Choroid plexus epithelial cell (primary cell): ENCODE results near the gene PGAP2.

Experiments used
- DNase-seq: peaks from one replicate; pipeline ENCODE4 v3.0.0-alpha.2; 2010; ENCODE audit warnings: low read depth
- H3K4me3 ChIP-seq: 2 replicates; pipeline ENCODE4 v1.5.1; 2011; ENCODE audit warnings: low read depth, mild to moderate bottlenecking, control low read depth, low read length, moderate library complexity
- TF ChIP-seq, protein P1 (sequence below): conservative IDR thresholded peaks from 2 replicates; pipeline ENCODE4 v1.5.1; 2011; ENCODE audit warnings: low read depth, mild to moderate bottlenecking, control low read depth, inconsistent platforms, low read length, moderate library complexity

Gene PGAP2

DNA sequence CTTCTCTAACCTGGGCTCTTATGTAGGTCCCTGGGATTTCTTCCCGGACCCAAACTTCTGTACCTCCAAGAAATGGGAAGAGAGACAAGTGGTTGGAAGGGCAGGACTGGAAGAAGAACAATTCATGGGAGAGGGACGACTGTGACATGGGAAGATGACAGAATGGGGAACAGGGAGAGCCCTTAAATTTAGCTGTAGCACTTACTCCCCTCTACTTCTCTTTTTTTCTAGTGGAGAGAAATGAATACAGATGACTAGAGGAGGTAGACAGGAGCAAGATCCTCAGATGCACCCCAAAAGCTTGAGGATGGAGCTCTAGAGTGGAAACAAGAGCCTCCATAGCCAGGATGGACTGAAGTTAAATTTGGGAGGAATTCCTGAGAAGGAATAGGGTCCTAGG is 30.1 kb downstream of the PGAP2 start:
- no peak for DNase-seq
- TF ChIP-seq, protein P1, sequence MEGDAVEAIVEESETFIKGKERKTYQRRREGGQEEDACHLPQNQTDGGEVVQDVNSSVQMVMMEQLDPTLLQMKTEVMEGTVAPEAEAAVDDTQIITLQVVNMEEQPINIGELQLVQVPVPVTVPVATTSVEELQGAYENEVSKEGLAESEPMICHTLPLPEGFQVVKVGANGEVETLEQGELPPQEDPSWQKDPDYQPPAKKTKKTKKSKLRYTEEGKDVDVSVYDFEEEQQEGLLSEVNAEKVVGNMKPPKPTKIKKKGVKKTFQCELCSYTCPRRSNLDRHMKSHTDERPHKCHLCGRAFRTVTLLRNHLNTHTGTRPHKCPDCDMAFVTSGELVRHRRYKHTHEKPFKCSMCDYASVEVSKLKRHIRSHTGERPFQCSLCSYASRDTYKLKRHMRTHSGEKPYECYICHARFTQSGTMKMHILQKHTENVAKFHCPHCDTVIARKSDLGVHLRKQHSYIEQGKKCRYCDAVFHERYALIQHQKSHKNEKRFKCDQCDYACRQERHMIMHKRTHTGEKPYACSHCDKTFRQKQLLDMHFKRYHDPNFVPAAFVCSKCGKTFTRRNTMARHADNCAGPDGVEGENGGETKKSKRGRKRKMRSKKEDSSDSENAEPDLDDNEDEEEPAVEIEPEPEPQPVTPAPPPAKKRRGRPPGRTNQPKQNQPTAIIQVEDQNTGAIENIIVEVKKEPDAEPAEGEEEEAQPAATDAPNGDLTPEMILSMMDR, result no peak
- no peak overlapping the region for H3K4me3 ChIP-seq

DNA sequence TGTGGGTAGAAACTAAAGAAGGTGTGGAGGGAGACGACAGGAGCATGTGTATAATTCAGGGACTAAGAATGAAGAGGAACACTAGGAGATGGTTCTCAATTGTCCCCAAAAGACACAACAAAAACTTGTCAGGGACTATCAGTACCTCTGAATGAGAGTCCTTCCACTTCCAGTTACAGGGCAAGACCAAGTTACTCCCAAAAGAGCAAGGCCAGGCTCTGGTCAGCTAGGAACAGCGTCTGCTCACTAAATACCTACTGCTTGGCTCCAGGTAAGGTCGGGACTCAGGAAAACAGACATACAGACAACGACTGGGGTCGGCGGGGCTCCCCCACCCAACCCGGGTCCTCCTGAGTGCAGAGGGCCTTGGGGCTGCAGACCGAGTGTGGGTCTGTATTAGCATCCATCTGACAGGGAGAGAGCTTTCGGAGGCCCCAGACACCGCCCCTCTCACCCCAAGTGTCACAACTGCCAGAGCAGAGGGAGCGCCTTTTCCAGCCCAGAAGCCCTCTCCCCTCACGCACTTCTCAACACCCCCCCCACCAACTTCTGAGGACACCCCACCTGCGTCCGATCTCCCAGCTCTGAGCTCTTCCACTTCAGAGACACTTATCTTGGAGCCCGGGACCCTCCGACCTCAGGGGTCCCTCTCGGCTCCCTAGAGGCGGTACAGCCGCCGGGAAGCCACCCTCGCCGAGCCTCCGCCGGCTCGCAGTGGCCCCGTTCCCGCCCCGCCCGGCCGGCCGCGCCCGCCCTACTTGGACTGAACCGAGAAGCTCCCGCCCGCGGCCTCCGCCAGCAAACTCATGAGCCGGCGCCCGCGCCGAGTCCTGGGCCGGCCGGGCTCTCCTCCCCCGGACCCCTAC is 31.9 kb downstream of the PGAP2 start:
- DNase-seq, result no peak
- peak overlapping the region; percentile 74 for H3K4me3 ChIP-seq
- TF ChIP-seq, protein P1, result no peak

DNA sequence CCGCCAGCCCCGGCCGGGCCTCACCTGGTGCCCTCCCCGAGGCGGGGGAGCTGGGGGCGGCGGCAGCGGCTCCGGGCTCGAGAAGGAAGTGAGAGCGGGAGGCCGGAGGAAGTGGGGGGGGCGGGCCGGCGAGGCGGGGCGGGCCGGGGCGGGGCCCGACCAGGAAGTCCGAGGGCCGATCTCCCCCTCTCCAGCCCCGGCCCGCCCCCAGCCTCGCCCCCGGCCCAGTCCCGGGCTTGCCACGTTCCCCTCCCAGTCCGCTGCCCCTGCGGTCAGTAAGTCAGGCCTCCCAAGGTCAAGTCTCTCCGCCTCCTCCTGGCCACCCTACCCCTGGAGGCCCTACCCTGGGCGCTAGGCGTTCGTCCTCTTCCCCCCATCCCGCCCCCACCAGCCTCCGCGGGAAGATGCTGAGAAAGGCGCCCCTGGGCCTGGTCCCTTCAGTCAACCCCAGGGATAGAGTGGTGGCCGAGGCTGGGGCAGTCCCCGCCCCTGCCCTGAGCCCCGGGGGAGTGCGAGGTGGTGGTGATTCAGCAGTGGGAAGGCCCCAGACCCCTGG is 32.6 kb downstream of the PGAP2 start, which contains the start of gene RHOG:
RHOG (minus strand) TSS at position 90 of the 556 bp plus-strand sequence. CDS start 12,821 bp downstream, outside the sequence.
- H3K4me3 ChIP-seq, result peak within 1 kb of the TSS; percentile 74
- TF ChIP-seq, protein P1, result no peak
- DNase-seq, result peak; percentile 87

DNA sequence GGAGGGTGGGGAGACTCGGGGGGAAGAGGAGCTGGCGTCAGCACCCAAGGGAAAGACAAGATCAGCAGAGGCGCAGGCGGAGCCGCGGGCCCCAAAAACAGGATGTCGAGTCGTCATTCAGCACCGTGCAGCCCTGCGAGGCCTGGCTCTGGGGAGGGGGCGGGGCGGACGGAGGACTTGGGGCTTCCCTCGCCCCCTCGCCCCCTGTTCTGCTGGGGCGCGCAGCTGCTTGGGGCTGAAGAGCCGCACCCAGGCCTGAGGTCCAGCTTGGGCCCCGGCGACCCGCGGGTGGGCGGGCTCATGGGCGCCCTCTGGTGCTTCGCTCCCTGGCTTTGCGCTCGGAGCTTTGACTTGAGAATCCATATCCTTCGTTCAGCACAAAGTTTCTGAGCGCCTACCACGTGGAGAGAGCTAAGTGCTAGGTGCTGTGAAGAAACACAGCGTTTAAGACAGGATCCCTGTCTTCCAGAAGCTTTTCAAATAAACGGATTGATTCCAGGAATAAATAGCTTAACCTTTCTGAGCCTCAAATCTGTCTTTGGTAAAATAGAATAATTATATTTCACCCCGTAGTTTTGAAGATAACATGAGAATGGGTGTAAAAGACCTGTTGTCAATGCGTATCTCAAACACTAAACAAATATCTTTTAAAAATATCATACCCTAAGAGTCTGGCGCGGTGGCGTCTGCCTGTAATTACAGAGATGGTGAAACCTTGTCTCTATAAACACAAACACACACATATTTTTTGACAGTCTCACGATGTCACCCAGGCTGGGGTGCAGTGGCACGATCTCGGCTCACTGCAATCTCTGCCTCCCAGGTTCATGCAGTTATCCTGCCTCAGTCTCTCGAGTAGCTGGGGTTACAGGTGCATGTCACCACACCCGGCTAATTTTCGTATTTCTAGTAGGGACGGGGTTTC is 33.3 kb downstream of the PGAP2 start:
- peak; percentile 91 for DNase-seq

DNA sequence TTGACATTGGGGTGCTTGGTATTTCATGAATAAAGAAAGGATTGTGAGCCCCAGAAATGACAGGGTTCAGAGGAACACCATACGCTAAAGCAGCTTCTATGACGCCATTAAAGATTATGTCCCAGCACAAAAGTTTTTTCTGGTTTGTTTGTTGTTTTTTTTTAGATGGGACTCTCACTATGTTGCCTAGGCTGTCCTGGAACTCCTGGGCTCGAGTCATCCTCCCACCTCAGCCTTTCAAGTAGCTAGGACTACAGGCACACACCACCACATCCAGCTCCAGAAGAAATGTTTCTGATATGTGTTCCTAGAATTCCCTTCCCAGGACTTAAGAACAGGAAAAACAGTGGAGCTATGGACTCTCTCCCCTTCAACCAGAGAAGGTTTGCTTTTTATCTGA is 35.0 kb downstream of the PGAP2 start:
- TF ChIP-seq, protein P1, result no peak
- H3K4me3 ChIP-seq, result no peak overlapping the region
- DNase-seq, result no peak

More for the DNA sequence above, 33.3 kb downstream of the PGAP2 start:
- peak overlapping the region; percentile 74 for H3K4me3 ChIP-seq
- TF ChIP-seq, protein P1, result peak; percentile 82

DNA sequence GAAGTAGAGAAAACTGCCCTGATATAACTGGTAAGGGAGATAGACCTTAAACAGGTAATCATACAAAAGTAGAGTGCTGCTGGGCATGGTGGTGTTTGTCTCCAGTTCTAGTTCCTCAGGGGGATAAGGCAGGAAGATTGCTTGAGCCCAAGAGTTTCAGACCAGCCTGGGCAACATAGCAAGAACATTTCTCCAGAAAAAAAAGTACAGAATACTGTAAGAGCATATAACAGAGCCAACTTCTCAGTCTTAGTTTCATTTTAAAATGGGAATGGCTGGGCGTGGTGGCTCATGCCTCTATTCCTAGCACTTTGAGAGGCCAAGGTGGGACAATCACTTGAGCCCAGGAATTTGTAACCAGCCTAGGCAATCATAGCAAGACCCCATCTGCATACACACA is 36.9 kb downstream of the PGAP2 start:
- no peak for DNase-seq
- TF ChIP-seq, protein P1, result no peak
- H3K4me3 ChIP-seq, result no peak overlapping the region
